ENCODE measurements around the gene KPNB1.

KPNB1 gene

GRCh38 chr17:47638903-47639302 is 10.8 kb upstream of the KPNB1 start:
- no peak for DNase-seq

DNA sequence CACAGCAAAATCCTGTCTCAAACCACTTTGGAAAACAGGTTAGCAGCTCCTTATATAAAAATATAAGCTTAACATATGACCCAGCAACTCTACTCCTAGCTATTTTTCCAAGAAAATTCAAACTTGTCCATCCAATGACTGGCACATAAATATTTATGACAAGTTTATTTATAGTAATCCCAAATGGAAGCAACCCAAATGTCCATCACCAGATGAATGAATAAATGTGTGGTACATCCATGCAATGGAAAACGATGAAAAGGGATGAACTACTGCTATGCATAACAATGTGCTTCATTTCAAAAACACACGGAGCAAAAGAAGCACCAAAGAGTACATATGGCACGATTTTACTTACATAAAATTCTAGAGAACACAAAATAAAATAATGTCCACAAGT is 9.6 kb upstream of the KPNB1 start:
- no peak for DNase-seq

- DNase-seq, result no peak
Measured at GRCh38 chr17:47641202-47641601, 8.5 kb upstream of the KPNB1 start.

DNA sequence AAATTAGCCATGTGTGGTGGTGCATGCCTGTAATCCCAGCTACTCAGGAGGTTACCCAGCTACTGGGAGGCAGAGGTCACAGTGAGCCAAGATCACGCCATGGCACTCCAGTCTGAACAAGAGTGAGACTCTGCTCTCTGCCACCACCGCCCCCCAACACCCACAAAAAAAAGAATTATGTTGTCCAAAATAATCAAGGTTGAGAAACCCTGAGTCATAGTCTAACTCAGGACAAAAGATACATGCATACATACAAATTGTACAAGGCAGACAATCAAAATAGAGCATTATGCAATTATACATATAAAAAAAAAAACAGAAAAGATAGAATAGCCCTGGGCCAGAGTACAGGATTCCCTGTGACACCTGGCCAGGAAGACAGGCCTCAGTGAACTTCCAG is 6.6 kb upstream of the KPNB1 start:
- DNase-seq, result no peak

GRCh38 chr17:47644324-47644723 is 5.4 kb upstream of the KPNB1 start:
- DNase-seq, result no peak

DNA sequence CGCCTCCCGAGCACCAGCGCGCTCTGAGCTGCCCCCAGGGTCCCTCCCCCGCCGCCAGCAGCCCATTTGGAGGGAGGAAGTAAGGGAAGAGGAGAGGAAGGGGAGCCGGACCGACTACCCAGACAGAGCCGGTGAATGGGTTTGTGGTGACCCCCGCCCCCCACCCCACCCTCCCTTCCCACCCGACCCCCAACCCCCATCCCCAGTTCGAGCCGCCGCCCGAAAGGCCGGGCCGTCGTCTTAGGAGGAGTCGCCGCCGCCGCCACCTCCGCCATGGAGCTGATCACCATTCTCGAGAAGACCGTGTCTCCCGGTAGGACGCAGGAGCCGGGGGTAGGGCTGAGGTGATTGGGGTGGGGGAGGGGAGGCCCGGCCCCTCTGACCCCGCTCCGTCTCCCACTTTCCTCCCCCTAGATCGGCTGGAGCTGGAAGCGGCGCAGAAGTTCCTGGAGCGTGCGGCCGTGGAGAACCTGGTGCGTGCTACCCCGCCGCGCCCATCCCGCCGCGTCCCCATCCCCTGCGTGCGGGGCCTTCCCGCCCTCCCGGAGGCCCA is 329 bp downstream of the KPNB1 start:
- no peak for DNase-seq

DNA sequence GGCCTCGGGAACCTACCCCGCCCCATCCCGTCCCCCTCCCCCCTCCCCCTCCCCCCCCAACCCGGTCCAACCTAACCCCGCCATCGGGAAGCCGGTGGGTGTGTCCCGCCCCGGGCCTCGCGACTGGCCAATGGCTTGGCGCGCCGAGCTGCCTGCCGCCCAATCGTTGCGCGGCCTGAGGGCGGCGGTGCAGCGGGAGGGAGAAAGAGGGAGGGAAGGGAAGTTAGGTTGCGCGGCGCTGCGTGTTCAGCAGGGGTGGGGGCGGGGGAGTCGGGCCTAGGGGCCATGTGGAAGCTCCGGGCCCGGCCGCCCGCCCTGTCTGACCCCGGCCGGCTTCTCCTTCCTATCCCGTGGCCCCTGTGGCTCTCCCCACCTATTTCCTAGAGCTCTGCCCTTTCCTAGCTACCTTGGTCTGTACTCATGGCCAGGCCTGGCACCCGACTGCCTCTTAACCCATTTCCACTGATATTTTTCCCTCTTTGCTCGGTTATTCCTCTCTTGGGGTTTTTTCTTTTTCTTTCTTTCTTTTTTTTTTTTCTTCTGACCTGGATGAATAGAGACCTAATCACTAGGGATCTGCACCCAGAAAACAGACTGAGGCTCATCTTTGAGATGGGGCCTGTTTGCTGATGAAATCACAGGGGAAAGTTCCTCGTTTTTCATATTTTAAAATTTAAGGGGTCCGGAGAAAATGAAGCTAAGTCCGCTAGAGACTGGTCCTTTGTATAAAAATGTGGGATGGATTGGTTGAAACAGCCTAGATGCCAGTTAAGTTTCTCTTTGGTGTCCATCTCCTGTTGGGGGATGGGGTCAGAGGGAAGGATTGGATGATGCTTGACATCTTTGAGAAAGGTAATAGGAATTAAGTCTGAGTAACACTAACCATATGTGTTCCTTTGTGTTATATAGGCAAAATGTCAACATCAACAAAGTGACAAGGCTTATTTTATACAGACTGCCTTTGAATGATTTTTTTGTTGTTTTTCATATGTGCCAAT is 1.1 kb downstream of the KPNB1 start:
- peak; percentile 44 to 66 for DNase-seq

- DNase-seq, result no peak
Measured at GRCh38 chr17:47651704-47652103, 2.0 kb downstream of the KPNB1 start.

GRCh38 chr17:47652570-47652969 is 2.9 kb downstream of the KPNB1 start:
- no peak for DNase-seq

DNA sequence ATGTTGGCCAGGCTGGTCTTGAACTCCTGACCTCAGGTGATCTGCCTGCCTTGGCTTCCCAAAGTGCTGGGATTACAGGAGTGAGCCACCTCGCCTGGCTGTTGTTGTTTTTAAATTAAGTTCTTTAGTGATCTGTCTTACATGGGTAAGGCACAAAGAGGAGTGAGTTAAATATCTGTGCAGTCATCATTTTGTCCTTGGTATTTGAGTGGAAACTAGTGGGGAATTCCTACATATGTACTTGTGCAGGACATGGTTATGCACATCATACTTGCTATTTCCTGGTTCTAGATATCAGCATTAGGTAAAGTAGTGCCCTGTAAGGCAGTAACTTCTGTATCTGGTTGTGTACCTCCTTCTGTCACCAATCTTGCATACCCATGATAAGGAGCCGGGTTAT is 3.7 kb downstream of the KPNB1 start:
- no peak for DNase-seq

DNA sequence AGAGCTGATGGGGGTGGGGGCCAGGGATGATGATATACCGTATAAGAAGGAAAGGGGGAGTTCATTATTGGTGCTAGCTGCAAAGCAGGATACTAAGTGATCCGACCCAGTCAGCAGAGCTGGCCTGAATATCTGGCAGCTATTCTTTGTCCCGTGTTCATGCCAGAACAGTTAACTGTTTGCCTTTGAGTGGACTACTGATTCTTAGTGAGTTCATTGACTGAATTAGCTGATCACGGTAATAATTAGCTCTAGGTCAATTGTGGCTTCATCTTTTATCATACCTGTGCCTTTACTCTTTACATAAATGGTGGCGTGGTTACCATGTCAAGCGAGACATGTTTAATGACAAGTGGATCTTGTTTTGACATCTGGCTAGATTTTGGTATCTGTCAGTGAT is 5.3 kb downstream of the KPNB1 start:
- DNase-seq, result no peak

- no peak for DNase-seq
Measured at GRCh38 chr17:47660064-47660492, 10.4 kb downstream of the KPNB1 start.

- peak in 1 of 2 experiments; percentile 27 for DNase-seq
Measured at GRCh38 chr17:47663912-47664623, 14.3 kb downstream of the KPNB1 start.

DNA sequence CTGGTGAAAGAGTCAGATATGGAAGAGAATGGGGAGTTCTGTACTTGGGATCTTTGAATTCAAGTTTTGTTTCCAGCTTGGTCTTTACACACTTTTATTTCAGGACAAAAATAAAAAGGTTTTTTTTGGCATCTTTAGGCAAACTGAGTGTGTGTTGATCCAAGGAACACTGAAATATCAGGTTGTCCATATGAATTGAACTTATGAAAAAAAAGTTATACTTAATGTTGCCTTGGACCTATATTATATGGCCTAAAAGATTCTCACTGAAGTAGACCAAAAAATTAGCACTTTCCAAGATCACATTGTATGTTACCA is 14.9 kb downstream of the KPNB1 start:
- no peak for DNase-seq

DNA sequence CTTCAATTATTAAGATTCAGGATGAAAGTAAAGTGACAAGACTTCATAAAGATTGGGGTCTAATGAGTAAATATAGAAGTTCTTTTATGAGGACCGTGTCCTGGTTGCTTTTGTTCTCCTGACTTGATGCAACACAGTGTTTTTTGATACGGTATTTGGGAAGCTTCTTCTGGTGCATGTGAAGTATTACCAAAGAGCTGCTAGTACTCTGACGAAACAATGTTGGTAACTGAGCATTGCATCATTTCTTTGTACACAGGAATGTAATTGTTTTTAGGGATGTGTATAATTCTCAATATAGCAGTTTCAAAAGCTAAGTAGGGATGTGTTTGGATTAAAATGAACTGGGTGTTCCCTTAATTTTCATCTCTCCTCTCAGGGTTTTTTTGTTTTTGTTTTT is 15.9 kb downstream of the KPNB1 start:
- DNase-seq, result no peak

DNA sequence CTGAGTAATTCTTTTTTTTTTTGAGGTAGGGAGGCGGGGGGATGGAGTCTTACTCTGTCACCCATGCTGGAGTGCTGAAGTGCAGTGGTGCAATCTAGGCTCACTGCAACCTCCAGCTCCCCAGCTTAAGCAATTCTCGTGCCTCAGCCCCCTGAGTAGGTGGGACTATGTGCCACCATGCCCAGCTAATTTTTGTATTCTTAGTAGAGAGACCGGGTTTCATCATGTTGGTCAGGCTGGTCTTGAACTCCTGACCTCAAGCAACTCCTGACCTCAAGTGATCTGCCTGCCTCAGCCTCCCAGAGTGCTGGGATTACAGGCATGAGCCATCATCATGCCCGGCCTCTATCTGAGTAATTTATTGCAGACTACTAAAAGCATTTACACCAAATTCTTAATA is 19.4 kb downstream of the KPNB1 start:
- DNase-seq, result no peak

GRCh38 chr17:47670064-47670463 is 20.3 kb downstream of the KPNB1 start:
- DNase-seq, result no peak

- DNase-seq, result no peak
Measured at GRCh38 chr17:47674499-47674898, 24.8 kb downstream of the KPNB1 start.

GRCh38 chr17:47675380-47676198 is 25.9 kb downstream of the KPNB1 start:
- DNase-seq, result no peak

DNA sequence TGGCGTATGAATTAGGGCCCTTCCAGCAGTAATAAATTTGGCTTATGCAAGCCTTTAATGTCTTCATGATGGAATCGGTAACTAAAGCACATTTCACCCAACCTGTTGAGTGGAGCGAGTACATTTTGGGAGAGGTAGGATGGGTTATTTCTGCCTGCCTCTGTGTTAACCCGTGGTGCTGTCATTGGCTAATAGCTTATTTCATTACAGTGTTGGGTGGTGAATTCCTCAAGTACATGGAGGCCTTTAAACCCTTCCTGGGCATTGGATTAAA is 26.4 kb downstream of the KPNB1 start:
- no peak for DNase-seq

DNA sequence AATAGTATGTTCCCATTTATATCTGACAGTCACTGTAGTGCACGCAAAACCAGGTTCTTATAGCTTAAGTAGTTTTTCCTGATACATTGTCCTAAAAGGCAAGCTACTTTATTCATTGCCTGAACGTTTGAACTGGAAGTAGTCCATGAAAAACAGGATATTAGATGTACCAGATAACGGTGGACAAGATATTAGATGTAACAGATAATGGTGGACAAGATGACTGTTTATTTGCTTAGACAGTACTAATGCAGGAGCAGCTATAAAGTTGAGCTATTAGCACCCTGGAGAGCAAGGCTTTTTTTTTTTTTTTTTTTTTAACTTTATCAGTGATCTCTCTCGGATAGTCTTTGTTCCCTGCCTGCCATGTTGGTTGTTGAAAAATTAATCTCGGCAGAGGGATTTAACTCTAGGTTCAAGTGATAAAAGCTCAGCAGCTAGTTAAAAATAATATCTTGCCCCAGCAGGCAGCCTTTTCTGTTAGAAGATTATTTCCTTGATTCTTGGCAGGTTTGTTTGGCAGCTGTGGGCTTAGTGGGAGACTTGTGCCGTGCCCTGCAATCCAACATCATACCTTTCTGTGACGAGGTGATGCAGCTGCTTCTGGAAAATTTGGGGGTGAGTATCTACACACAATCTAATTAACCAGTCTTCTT is 26.9 kb downstream of the KPNB1 start:
- no peak for DNase-seq

DNA sequence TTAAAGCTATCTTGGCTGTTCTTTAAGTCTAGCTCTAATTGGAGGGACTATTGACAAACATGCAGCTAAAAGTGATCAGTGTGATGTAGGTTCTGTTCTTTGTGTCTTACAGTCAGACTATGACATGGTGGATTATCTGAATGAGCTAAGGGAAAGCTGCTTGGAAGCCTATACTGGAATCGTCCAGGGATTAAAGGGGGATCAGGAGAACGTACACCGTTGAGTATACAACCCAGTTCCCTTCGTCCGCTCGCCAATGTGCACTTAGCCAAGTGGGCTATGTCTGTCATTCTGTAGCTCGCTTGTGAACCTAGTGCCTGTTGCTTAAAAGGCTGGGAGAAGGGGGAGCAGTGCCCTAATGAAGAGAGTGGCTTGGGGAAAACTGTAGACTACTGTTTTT is 28.5 kb downstream of the KPNB1 start:
- no peak for DNase-seq

GRCh38 chr17:47682138-47682537 is 32.4 kb downstream of the KPNB1 start:
- DNase-seq, result no peak
